DND-41 (cell line): ENCODE measurements around the gene TMEM45B.
A peak's percentile ranks its signal among the peaks of the same experiment; 100 is the strongest.
"Not testable (repeated sequence)": the region's sequence is repeated elsewhere in the genome, so short reads cannot be mapped to it uniquely, and the experiment has no call there.

Experiments used
- ATAC-seq: fragments of 200-7000 bp; cut with Tn5 transposase; 3 replicates; pipeline ENCODE4 v1.9.1; 2021; ENCODE audit warnings: low read depth; ENCODE audit not compliant: insufficient read depth
- DNase-seq: peaks from one replicate; pipeline ENCODE4 v3.0.0-alpha.2; 2020
- H2AFZ ChIP-seq: 2 replicates; pipeline ENCODE4 v1.6.0; 2012; ENCODE audit warnings: low read depth, low read length
- H3K27ac ChIP-seq: 2 replicates; pipeline ENCODE4 v1.5.1; 2012; ENCODE audit warnings: low read length, inconsistent platforms
- H3K27me3 ChIP-seq: fragments of 200-600 bp; sonication (generic); 2 replicates; pipeline ENCODE4 v1.6.0; 2012; ENCODE audit warnings: low read length, mild to moderate bottlenecking, inconsistent platforms; ENCODE audit not compliant: insufficient read depth, poor library complexity
- H3K36me3 ChIP-seq: 2 replicates; pipeline ENCODE4 v1.5.1; 2012; ENCODE audit warnings: low read length, inconsistent platforms; ENCODE audit not compliant: insufficient read depth
- H3K4me1 ChIP-seq: 2 replicates; pipeline ENCODE4 v1.5.1; 2012; ENCODE audit warnings: mild to moderate bottlenecking, low read length; ENCODE audit not compliant: insufficient read depth
- H3K4me2 ChIP-seq: 2 replicates; pipeline ENCODE4 v1.6.0; 2012; ENCODE audit warnings: mild to moderate bottlenecking, moderate library complexity, low read length, inconsistent platforms; ENCODE audit not compliant: insufficient read depth
- H3K4me3 ChIP-seq, 2 experiments: fragments of 200-600 bp in 1 of 2; shearing (Covaris generic) in 1 of 2; 2 replicates each; pipeline ENCODE4 v1.5.1; 2012 to 2016; ENCODE audit warnings: inconsistent platforms in 2 of 2, low read length in 2 of 2, mild to moderate bottlenecking in 2 of 2, low read depth in 1 of 2, moderate library complexity in 1 of 2
- H3K79me2 ChIP-seq: 2 replicates; pipeline ENCODE4 v1.6.0; 2012; ENCODE audit warnings: low read length, inconsistent platforms; ENCODE audit not compliant: insufficient read depth
- H3K9ac ChIP-seq: 2 replicates; pipeline ENCODE4 v1.6.0; 2012; ENCODE audit warnings: low read depth, mild to moderate bottlenecking, inconsistent platforms, low read length, moderate library complexity
- H3K9me3 ChIP-seq: 2 replicates; pipeline ENCODE4 v1.5.1; 2012; ENCODE audit warnings: low read length, moderate library complexity, mild to moderate bottlenecking, inconsistent platforms; ENCODE audit not compliant: insufficient read depth, severe bottlenecking
- H4K20me1 ChIP-seq: 2 replicates; pipeline ENCODE4 v1.6.0; 2012; ENCODE audit warnings: low read length; ENCODE audit not compliant: insufficient read depth
- EZH2 ChIP-seq: IDR thresholded peaks from 3 replicates; pipeline ENCODE4 v1.6.1; 2012; ENCODE audit warnings: borderline replicate concordance, low read depth, mild to moderate bottlenecking, moderate library complexity, low read length, inconsistent platforms; ENCODE audit not compliant: severe bottlenecking
- TF ChIP-seq, protein P1 (sequence below): IDR thresholded peaks from 2 replicates; pipeline ENCODE4 v1.5.1; 2012; ENCODE audit warnings: borderline replicate concordance, low read length, moderate library complexity, mild to moderate bottlenecking; ENCODE audit not compliant: poor library complexity, severe bottlenecking; ENCODE audit errors: extremely low read depth

TMEM45B gene

DNA sequence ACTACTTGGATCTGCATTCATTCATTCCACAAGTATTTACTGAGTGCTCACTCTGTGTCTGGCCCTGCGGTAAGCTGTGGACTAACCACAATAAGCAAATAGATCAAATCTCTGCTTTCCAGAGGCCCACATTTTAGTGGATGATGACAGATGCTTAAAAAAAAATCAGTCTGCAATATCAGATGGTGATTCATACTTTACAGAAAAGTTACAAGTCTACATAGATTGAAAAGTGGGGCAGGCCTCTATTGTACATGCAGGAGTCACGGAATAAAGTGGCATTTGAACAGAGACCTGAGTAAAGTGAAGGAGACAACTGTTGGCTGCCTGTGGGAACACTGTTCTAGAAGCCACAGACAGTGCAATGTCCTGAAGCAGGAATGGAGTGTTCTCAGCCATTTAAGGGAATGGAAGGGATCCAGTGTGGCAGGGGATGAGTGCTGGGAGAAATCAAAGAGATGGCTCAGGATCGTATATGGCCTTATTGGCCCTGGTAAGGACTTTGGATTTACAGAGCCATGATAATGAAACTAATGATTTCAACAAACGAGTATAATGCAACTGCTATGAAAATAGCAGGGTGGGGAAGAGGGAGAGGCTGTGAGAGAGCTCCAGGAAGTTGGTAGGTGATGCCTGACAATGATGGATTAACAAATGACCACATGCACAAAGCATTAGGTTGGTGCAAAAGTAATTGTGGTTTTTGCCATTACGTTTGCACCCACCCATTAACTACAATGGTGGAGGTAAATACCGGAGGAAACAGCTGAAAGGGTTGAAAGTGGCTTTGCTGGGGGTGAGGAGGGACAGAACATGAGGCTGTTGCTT lies 31.1 kb downstream of the TMEM45B start:
- ATAC-seq (peak; percentile 92), DNase-seq (no peak)
- no peak overlapping the region for H3K4me2 ChIP-seq
- H3K4me1 ChIP-seq, result no peaks in the 10 kb centered on the region
- no peak overlapping the region for H3K9ac ChIP-seq
- H3K79me2 ChIP-seq, result no peaks in the 10 kb centered on the region
- no peaks in the 10 kb centered on the region for H4K20me1 ChIP-seq
- no peak overlapping the region for H2AFZ ChIP-seq
- H3K27me3 ChIP-seq, result no peaks in the 10 kb centered on the region
- H3K36me3 ChIP-seq, result no peaks in the 10 kb centered on the region
- no peak overlapping the region for H3K4me3 ChIP-seq
- H3K9me3 ChIP-seq, result no peaks in the 10 kb centered on the region
- TF ChIP-seq, protein P1, sequence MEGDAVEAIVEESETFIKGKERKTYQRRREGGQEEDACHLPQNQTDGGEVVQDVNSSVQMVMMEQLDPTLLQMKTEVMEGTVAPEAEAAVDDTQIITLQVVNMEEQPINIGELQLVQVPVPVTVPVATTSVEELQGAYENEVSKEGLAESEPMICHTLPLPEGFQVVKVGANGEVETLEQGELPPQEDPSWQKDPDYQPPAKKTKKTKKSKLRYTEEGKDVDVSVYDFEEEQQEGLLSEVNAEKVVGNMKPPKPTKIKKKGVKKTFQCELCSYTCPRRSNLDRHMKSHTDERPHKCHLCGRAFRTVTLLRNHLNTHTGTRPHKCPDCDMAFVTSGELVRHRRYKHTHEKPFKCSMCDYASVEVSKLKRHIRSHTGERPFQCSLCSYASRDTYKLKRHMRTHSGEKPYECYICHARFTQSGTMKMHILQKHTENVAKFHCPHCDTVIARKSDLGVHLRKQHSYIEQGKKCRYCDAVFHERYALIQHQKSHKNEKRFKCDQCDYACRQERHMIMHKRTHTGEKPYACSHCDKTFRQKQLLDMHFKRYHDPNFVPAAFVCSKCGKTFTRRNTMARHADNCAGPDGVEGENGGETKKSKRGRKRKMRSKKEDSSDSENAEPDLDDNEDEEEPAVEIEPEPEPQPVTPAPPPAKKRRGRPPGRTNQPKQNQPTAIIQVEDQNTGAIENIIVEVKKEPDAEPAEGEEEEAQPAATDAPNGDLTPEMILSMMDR, result no peak
- no peak for TF ChIP-seq EZH2
- no peak overlapping the region for H3K27ac ChIP-seq

DNA sequence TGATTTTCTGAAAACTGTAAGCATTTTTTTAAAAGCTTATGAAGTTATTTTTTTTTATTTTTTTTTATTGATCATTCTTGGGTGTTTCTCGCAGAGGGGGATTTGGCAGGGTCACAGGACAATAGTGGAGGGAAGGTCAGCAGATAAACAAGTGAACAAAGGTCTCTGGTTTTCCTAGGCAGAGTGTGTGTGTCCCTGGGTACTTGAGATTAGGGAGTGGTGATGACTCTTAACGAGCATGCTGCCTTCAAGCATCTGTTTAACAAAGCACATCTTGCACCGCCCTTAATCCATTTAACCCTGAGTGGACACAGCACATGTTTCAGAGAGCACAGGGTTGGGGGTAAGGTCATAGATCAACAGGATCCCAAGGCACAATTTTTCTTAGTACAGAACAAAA lies 31.7 kb downstream of the TMEM45B start:
- DNase-seq, H3K79me2 ChIP-seq, H3K9ac ChIP-seq, H3K4me3 ChIP-seq, H3K9me3 ChIP-seq, H3K27me3 ChIP-seq, H3K4me1 ChIP-seq, H4K20me1 ChIP-seq, H3K27ac ChIP-seq, ATAC-seq, H3K4me2 ChIP-seq, H2AFZ ChIP-seq, H3K36me3 ChIP-seq: not testable (repeated sequence)

DNA sequence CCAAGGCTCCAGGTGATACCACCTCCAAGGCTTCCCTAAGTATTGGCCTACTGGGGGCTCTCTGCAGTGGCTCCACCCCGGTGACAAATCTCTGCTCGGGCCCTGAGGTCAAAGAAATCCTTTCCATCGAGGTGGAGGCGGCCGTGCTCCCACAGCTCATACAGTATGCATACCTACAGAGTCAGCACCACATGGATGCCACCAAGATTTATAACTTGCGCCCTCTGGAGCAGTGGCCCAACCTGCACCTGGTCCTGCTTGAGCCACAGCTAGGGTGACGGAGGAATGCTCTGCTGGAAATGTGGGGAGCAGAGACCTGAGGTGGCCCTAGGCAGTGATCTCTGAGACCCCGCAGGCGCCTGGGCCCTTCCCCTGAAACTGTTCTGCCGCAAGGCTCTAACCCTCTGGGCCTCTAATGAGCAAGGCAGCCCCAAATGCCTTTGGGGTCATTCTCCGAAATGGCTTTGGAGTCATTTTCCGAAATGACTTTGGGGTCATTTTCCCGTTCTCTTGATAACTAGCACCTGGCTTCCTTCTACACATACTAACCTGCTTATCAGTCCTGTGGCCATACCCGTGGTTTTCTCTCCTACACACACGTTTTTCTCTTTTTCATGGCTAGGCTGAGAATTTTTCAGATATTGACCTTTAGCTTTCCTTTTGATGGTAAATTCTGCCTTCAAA lies 33.9 kb downstream of the TMEM45B start:
- Histone ChIP-seq H4K20me1 (peaks cover 4% of the 10 kb centered on the region; the same call in 1 of the 2 replicates), H2AFZ (no peak overlapping the region), H3K4me1 (peaks cover 15% of the 10 kb centered on the region), H3K4me3 (no peak overlapping the region), H3K36me3 (no peaks in the 10 kb centered on the region), H3K9me3 (no peaks in the 10 kb centered on the region), H3K4me2 (no peak overlapping the region), H3K27ac (no peak overlapping the region), H3K27me3 (no peaks in the 10 kb centered on the region), H3K79me2 (no peaks in the 10 kb centered on the region), H3K9ac (no peak overlapping the region)
- DNase-seq, result no peak
- no peak for ATAC-seq
- no peak for TF ChIP-seq EZH2
- TF ChIP-seq, protein P1, result no peak

DNA sequence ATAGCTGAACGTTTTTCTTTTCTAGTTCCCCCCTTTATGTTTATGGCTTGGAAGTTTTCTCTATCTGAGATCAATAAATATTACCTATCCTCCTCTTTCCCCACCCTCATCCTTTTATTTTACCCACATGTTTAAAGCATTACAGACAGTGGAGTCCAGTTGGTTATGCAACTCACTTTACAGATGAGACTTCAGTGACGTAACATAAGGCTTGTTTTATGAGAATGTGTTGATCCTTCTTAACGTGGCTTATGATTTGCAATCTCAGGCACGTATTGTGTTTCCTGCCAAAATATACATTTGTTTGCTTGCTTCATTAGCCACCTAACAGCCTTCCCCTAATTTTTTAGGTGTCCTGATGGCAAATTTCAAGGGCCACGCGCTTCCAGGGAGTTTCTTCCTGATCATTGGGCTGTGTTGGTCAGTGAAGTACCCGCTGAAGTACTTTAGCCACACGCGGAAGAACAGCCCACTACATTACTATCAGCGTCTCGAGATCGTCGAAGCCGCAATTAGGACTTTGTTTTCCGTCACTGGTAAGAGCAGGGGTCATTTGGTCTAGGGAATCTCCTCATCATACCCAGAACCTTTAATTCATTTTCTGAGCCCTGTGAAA lies 36.6 kb downstream of the TMEM45B start:
- H3K4me2 ChIP-seq, result no peak overlapping the region
- peaks cover 4% of the 10 kb centered on the region; the same call in 1 of the 2 replicates for H4K20me1 ChIP-seq
- H3K27ac ChIP-seq, result no peak overlapping the region

More for the DNA sequence above, 36.6 kb downstream of the TMEM45B start:
- Histone ChIP-seq H2AFZ (no peak overlapping the region), H3K4me1 (peaks cover 15% of the 10 kb centered on the region), H3K79me2 (no peaks in the 10 kb centered on the region), H3K9me3 (no peaks in the 10 kb centered on the region), H3K36me3 (no peaks in the 10 kb centered on the region), H3K27me3 (no peaks in the 10 kb centered on the region), H3K9ac (no peak overlapping the region), H3K4me3 (no peak overlapping the region)
- DNase-seq (no peak), ATAC-seq (no peak)
- TF ChIP-seq EZH2, result no peak
- TF ChIP-seq, protein P1, result no peak
